Lower leg skin (tissue), 4 donors: ENCODE results near the gene KIAA0513. TPM values are rescaled to one million over a fixed set of nuclear protein-coding genes. Genes with fewer than 3 reads are reported as not detected.

Experiments
- DNase-seq, 2 donors: peaks; one replicate each; pipeline ENCODE4 v3.0.0-alpha.2; 2019; ENCODE audit warnings: low spot score in 2 of 2
- H3K4me3 ChIP-seq: fragments of 200-600 bp; sonication (generic); 2 replicates; pipeline ENCODE4 v1.5.1; 2017; ENCODE audit warnings: mild to moderate bottlenecking, low read depth; ENCODE audit not compliant: poor library complexity, severe bottlenecking
- CTCF ChIP-seq, 3 donors: fragments of 450-650 bp; IDR thresholded peaks; one replicate each; pipeline ENCODE4 v1.5.1; 2016; ENCODE audit warnings: antibody characterized with exemption in 3 of 3, mild to moderate bottlenecking in 3 of 3, moderate library complexity in 2 of 3
- POLR2A ChIP-seq, 2 donors: fragments of 450-650 bp; IDR thresholded peaks; one replicate each; pipeline ENCODE4 v1.6.1; 2016 to 2017; ENCODE audit warnings: antibody characterized with exemption in 2 of 2, mild to moderate bottlenecking in 1 of 2, moderate library complexity in 1 of 2
- WGBS, 2 donors: methylation state at CpG; one replicate each; pipeline ENCODE4 v1.1.5; 2018; 5-methylcytosine and 5-hydroxymethylcytosine counted together
- intact Hi-C: fragments of 100-400 bp; cut with DNase I; formaldehyde crosslinking; loops from one replicate; pipeline ENCODE4 v1.15.0; 2023; ENCODE audit warnings: low total_unique reads
- total RNA-seq, 4 donors: library from RNA; depleted of rRNA; stranded (reverse); fragments of >200 nt; gene quantifications; one replicate each; pipeline ENCODE4 v1.1.0, GENCODE V29; 2016

The KIAA0513 gene
- total RNA-seq, 4 donors from 2014 or later = 37.5 to 48.1 (median 39.2) TPM

- TF ChIP-seq POLR2A (IDR thresholded peaks at IDR 0.05) = no peak
- TF ChIP-seq CTCF (IDR thresholded peaks at IDR 0.05) = no peak
- 80 to 83% methylated on average over 10 of the region's 10 CpGs for WGBS, 2 donors
- no peak for DNase-seq
- intact Hi-C loops = no loop called here
- no peak overlapping the region for H3K4me3 ChIP-seq
Measured at GRCh38 chr16:85098565-85098964, 71.0 kb downstream of the KIAA0513 start.

DNA sequence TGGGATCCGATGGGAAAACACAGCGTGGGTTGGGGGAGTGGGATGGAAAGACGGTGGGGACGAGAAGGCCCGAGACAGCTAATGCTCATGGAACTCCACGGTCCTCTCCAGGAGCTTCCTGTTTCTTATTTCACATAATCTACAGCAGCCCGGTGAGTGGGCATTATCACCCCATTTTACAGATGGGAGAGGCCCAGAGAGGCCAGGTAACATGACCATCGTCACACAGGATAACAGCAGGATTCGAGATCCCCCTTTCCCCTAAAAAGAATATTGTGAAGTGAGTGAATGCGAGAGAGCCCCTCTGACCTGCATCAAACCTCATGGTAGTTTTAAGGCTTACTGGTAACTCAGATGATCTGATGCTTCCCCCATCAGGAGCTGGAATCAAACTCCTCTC lies 72.7 kb downstream of the KIAA0513 start:
- H3K4me3 ChIP-seq = no peak overlapping the region
- TF ChIP-seq POLR2A (IDR thresholded peaks at IDR 0.05) (no peak), CTCF (IDR thresholded peaks at IDR 0.05) (no peak)
- intact Hi-C loops = no loop called here
- 89 to 94% methylated on average over 10 of the region's 10 CpGs for WGBS, 2 donors
- DNase-seq = no peak

DNA sequence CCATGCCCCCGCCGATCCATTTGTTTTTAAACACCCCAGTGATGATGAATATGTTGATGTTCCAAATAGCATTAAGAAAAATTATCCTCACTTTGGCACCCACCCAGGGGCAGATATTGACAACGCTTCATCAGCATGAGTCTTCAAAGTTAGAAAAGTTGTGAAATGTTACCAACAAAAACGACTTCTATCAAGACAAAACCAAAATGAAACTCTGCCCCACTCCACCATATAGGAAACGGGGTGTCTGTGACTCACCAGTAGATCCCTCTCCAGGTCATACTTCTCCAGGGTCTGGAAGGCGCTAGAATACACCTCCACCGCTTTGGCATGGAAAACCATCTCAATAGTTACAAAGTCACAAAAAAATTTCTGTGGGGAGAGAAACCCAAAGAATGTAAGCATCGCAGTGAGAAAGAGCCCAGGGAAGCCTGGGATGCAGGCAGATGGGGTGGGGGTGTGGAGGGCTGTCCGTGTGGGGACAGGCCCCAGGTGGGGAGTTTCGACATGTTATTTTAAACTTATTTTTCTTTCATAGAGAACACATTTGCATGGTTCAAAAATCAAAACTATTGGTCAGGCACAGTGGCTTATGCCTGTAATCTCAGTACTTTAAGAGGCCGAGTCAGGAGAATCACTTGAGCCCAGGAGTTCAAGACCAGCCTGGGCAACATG lies 74.5 kb downstream of the KIAA0513 start:
- intact Hi-C loops = no loop called here

DNA sequence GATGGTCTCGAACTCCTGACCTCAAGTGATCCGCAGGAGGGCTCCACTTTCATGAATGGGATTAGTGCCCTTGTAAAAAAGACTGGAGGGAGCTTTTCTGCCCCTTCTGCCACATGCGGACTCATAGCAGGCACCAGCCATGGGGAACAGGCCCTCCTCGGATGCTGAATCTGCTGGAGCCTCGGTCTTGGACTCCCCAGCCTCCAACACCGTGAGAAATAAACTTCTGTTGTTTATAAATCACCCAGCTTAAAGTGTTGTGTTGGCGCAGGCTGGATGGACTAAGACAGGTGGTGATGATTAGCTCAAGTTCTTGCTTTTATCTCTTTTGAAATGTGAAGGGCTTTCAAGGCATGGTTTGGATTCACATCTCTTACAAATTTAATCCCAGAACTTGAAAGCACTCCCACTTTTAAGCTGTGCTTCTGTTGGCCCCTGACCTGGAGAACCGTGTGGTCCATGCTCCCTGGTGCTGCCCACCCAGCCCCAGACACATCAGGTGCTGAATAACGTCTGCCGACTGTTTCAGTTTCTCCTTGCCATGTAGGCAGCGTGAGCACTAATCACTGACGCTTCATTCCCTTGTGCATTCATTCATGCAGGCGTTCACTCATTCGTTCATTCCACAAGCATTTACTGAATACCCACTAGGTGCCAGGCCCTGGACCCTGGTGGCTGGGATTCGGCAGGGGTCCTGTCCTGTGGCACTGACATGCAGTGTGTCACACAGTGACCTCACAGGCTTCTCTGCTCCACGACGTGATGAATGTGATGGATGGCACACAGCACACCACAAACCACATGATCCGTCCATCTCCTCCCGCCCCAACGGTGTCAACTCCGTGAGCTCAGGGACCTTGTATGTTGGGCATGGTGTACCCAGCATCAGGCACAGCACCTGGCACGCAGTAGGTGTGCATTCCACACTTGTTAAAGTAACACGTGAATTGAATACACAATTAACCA lies 75.8 kb downstream of the KIAA0513 start:
- intact Hi-C loops = no loop called here

More for the DNA sequence above, 74.5 kb downstream of the KIAA0513 start:
- WGBS, 2 donors = 78 to 81% methylated on average over 11 of the region's 11 CpGs
- no peak overlapping the region for H3K4me3 ChIP-seq
- TF ChIP-seq CTCF (IDR thresholded peaks at IDR 0.05) = no peak
- no peak for TF ChIP-seq POLR2A (IDR thresholded peaks at IDR 0.05)
- DNase-seq = no peak

GRCh38 chr16:85104147-85104546 lies 76.6 kb downstream of the KIAA0513 start:
- intact Hi-C loops = no loop called here
- TF ChIP-seq POLR2A (IDR thresholded peaks at IDR 0.05) (no peak), CTCF (IDR thresholded peaks at IDR 0.05) (no peak)

More for the DNA sequence above, 75.8 kb downstream of the KIAA0513 start:
- no peak overlapping the region for H3K4me3 ChIP-seq
- 89 to 93% methylated on average over 23 of the region's 23 CpGs for WGBS, 2 donors
- DNase-seq = no peak
- TF ChIP-seq CTCF (IDR thresholded peaks at IDR 0.05) (no peak), POLR2A (IDR thresholded peaks at IDR 0.05) (no peak)

More at GRCh38 chr16:85104147-85104546, 76.6 kb downstream of the KIAA0513 start:
- no peak overlapping the region for H3K4me3 ChIP-seq
- 87 to 89% methylated on average over 12 of the region's 12 CpGs for WGBS, 2 donors
- no peak for DNase-seq
